Endothelial cell of hepatic sinusoid (primary cell): ENCODE data around the gene BEST1.

Source experiments
- in situ Hi-C: cut with HindIII; loops from 2 replicates; pipeline ENCODE4 v1.10.0; 2017; ENCODE audit warnings: low sequenced_read_pairs

BEST1 gene

GRCh38 chr11:61914471-61915171 lies 35.5 kb upstream of the BEST1 start:
- in situ Hi-C loops, result no loop called here

DNA sequence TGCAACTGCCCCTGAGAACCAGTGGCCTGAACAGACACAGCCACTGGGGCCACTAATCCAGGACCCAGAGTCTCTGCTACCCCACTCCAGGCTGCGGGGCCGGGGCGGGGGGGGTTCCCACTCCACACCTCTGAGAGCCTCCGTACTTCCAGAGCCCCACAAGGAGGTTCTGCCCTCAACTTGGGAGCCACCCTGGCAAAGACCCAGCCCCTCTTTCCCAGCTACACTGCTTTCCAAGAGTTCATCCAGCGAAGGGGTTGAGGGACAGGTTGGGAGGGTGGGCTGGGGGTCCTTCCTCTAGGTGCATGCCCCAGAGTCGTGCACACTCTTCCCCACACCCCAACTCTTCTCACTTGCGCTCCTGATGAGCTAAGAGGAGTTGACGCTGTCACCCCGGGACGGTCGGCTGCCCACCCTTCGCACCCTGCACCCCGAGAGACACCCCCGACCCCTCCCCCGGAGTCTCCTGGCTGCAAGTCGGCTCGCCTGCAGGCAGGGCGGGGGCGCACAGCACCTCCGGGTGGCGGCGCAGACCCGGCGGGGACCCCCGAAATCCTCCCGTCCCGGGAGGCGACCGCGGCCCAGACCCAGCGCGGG lies 33.3 kb upstream of the BEST1 start:
- in situ Hi-C loops, result no loop called here

DNA sequence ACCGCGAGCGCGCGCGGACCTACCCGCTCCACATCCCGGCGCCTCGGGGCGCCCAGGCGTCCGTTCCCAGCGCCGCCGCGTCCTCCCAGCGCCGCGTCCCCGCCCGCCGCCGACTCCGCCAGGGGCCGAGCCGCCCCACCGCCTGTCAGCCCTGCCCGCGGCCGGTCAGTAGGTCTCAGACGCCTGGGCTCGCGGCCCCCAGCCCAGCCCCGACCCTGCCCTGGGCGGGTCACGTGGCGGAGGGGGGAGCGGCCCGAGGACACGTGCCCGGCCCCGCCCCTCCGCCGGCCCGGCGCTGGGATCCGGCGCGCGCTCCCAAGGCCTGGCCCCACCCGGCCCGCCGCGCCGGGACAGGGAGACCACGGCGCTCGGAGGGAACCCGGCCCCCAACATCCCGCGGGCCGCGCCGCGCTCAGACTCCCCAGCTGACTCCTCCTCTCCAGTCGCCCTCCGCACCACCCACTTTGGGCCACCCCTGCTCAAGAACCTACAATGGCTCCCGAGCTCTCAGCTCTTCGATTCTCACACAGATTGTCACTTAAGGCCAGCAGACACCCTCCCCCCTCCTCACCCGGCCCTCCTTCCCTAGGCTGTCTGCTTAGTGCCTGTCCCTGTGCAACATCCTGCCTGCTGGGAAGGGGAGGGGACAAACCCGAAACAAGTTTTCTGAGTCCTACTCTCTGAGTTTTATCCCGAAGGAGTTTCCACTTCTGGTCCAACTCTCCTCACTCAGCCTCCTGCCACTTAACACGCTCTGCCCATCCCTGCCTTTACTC lies 32.6 kb upstream of the BEST1 start, which contains the start of gene RAB3IL1:
Gene RAB3IL1, minus strand, starts transcription at position 233 of the 776 bp plus-strand sequence. Its CDS starts 199 bp downstream, at position 34.
- in situ Hi-C loops, result no loop called here

DNA sequence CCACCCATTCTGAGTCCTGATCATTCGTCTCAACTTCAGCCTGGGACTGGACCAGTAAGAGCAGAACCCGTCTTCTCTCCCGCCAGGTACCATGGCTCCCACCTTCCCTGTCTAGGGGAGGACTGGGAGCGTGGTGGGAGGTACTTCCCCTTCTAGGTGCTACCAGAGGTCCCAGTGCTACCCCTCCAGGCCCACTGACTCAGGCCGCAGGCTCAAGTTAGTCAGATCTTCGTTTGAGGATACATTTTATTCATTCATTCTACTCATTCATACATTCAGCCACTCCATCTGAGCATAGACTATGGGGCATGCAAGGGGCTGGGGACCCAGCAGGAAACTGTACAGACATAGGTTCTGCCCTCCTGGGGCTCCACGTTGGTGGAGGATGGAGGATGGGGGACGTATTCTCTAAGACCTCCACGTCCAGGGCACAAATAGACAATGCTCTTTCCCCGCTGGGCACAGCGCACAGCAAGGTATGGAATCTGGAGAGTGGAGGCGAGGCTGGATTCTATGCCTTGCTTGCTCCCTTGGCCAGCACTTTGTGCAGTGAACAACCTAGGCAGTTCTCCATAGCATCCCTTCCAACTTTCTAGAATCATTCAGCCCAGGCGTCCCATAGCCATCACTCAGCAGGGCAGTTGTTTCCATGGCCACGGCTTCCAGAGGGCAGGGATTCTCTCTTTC lies 31.8 kb upstream of the BEST1 start:
- in situ Hi-C loops, result no loop called here

GRCh38 chr11:61918938-61919704 lies 31.0 kb upstream of the BEST1 start:
- in situ Hi-C loops, result no loop called here

DNA sequence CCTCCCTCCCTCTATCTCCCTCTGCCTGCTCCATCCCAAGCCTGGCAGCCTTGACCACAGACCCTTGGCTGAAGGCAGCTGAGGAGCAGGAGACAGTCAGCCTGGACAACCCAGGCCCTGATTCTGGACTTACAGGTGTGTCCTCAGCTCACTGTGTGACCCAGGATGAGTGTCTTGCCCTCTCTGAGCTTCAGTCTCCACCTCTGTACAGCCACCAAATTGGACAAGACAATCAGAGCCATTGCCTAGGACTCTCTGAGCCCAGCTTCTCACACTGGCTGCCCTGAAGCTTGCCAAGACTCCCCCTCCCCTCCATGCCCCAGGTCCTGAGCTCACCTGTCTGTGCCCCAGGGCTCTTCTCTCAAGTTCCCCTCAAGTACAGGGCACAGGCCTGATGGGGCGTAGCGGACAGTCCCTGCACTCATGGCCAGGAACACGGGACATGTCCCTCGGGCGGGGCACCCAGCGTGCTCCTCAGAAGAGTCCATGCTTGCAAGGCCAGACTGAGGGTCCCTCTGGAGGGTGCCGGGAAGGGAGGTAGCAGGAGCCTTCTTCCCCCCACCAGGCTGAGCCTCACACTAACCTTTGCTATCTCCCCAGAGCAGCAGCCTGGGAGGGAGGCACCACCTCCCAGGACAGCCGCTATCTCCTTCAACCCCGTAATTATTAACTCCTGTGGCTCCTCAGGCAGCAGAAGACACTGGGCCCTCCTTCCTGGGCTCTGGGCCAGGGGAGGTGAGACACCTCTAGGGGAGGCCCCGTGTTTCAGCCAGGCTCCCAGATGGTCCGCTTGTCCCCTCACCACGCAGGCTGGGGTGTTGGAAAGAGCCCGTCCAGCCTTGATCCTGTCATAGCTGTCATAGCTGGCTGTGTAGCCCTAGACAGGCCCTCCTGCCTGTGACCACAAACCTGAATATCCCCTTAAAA lies 30.2 kb upstream of the BEST1 start:
- in situ Hi-C loops, result no loop called here

- in situ Hi-C loops, result no loop called here
These were observed 28.7 kb upstream of the BEST1 start for GRCh38 chr11:61921446-61921845.

GRCh38 chr11:61922539-61922938 lies 27.6 kb upstream of the BEST1 start:
- in situ Hi-C loops, result no loop called here

DNA sequence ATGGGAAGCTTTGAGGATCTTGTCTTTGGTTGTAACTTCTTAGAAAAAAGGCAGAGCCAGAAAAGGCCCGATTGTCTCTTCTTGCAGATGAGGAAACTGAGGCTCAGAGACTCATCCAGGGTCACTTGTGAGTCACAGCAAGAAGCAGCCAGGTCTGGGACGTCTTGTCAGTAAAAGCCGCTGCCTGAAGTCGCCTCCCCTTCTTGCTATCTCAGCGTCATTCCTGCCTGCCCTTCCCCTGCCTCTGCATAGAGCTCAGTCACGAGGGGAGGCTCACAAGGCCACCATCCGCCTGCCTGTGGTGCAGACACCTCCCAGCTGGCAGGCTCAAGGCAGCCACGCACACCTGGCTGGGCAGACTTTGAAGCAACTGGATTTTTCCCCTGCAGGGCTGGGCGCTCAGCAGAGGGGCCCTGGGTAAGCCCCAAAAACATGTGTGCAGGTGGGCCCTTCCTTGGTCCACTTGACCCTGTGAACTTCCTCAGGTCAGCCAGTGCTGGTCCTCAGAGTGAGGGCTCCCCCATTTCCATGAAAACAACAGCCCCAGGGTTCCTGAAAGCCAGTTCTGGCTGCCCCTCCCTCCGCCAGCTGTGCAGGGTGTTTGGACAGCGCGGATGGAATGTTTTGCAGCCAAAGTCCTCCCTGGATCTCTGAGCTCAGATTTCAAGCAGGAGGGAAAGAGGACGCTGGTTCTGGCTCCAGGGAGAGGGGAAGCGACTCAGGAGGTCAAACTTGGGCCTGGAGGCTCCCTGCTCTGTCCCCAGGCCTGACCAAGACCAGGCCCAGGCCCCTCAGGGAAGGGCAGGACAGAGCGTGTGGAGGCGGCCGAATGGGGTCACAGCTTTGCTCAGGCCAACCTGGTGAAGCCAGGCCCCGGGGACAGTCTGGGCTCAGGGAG lies 26.7 kb upstream of the BEST1 start:
- in situ Hi-C loops, result no loop called here

GRCh38 chr11:61924064-61924455 lies 26.1 kb upstream of the BEST1 start:
- in situ Hi-C loops, result no loop called here

DNA sequence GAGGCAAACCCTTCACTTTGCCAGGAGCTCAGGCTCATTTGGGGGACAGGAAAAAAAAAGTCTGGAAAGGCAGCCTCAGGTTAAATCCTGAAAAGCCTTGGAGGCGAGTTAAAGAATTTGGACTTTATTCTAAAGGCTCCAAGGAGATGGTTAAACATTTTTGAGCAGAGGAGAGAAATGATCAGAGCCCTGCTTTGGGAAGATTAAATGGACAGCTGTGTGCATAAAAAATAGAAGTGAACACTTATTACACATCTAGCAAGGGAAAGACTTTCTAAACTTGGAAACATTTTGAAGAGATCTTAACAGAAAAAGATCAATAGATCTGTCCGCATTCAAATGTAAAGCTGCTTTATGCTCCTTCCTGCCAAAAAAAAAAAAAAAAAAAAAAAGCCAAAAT lies 24.4 kb upstream of the BEST1 start:
- in situ Hi-C loops, result loop anchor here (5.0 kb wide), 3 partner anchors 52 to 133 kb away; partner anchors contain the start of genes FEN1 and TMEM258

- in situ Hi-C loops, result loop anchor here (5.0 kb wide), 3 partner anchors 51 to 134 kb away; partner anchors contain the start of genes FEN1 and TMEM258
These were observed 23.9 kb upstream of the BEST1 start for GRCh38 chr11:61926235-61926634.

DNA sequence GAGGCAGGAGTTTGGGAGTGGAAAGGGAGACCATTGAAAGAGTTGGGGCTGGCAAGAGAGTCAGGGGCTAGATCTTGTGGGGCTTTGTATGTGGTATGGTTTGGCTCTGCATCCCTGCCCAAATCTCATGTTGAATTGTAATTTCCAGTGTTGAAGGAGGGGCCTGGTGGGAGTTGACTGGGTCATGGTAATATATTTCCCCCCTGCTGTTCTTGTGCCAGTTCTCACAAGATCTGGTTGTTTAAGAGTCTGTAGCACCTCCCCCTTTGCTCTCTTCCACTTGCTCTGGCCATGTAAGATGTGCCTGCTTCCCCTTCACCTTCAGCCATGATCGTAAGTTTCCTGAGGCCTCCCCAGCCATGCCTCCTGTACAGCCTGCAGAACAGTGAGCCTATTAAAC lies 22.6 kb upstream of the BEST1 start:
- in situ Hi-C loops, result loop anchor here (5.0 kb wide), 3 partner anchors 50 to 135 kb away; partner anchors contain the start of genes FEN1 and TMEM258

DNA sequence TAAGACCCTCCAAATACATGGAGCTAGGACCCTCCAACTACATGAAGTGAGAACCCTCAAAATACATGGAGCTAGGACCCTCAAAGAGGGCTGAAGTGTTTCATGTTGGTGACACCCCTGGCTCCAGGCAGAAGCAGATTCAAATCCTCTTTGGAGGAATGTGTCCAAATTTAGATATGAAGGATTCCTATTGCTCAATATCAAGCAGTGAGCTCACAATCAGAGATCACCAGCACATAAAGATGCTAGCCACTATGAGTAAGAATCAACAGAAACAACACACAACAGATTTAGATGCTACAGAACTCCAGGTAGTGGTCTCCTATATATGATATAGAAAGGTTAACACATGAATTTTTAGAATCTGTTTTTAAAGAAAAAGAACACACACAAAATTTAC lies 21.5 kb upstream of the BEST1 start:
- in situ Hi-C loops, result loop anchor here (5.0 kb wide), 3 partner anchors 49 to 136 kb away; partner anchors contain the start of genes FEN1 and TMEM258

- in situ Hi-C loops, result no loop called here
These were observed 19.2 kb upstream of the BEST1 start for GRCh38 chr11:61930933-61931332.

GRCh38 chr11:61935861-61936260 lies 14.3 kb upstream of the BEST1 start:
- in situ Hi-C loops, result no loop called here

GRCh38 chr11:61940466-61940865 lies 9.7 kb upstream of the BEST1 start:
- in situ Hi-C loops, result no loop called here

GRCh38 chr11:61945191-61945590 lies 5.0 kb upstream of the BEST1 start:
- in situ Hi-C loops, result no loop called here
